GM12878 (cell line): ENCODE measurements around the gene DHX16. TPM values are rescaled to one million over a fixed set of nuclear protein-coding genes. Genes with fewer than 3 reads are reported as not detected.

ENCODE experiments used
- ATF7 ChIP-seq: fragments of 450-650 bp; IDR thresholded peaks from 2 replicates; pipeline ENCODE4 v1.6.1; 2016; ENCODE audit warnings: low read depth, mild to moderate bottlenecking
- CHD1 ChIP-seq: IDR thresholded peaks from 2 replicates; pipeline ENCODE4 v1.6.1; 2012; ENCODE audit warnings: low read depth, low read length, improper control_type of control experiment
- CHD2 ChIP-seq: IDR thresholded peaks from 2 replicates; pipeline ENCODE4 v1.6.1; 2011; ENCODE audit warnings: low read depth, low read length, improper control_type of control experiment, borderline replicate concordance
- CREM ChIP-seq: IDR thresholded peaks from 2 replicates; pipeline ENCODE4 v1.6.1; 2014; ENCODE audit warnings: antibody characterized with exemption, low read depth
- E2F4 ChIP-seq: IDR thresholded peaks from 2 replicates; pipeline ENCODE4 v1.6.1; 2012; ENCODE audit warnings: low read depth, low read length, improper control_type of control experiment
- EED ChIP-seq: sonication (generic); IDR thresholded peaks from 2 replicates; pipeline ENCODE4 v1.6.1; 2016; ENCODE audit warnings: antibody characterized with exemption, low read depth
- HDAC6 ChIP-seq: fragments of 200-600 bp; sonication (generic); IDR thresholded peaks from one replicate; pipeline ENCODE4 v1.8.0; 2017; ENCODE audit warnings: antibody characterized with exemption; ENCODE audit not compliant: unreplicated experiment
- HDGF ChIP-seq: fragments of 450-650 bp; IDR thresholded peaks from 2 replicates; pipeline ENCODE4 v1.6.1; 2016; ENCODE audit warnings: antibody characterized with exemption
- IKZF2 ChIP-seq, 2 experiments: fragments of 450-650 bp; IDR thresholded peaks; 2 replicates each; pipeline ENCODE4 v1.6.1; 2017; ENCODE audit warnings: mild to moderate bottlenecking in 2 of 2, moderate library complexity in 2 of 2
- IRF3 ChIP-seq: fragments of 450-650 bp; IDR thresholded peaks from 2 replicates; pipeline ENCODE4 v1.6.1; 2014; ENCODE audit warnings: mild to moderate bottlenecking
- MXI1 ChIP-seq: fragments of 150-350 bp; IDR thresholded peaks from 2 replicates; pipeline ENCODE4 v1.6.1; 2011; ENCODE audit warnings: low read depth, mild to moderate bottlenecking, inconsistent platforms, low read length, improper control_type of control experiment
- MYB ChIP-seq: fragments of 150-350 bp; IDR thresholded peaks from 2 replicates; pipeline ENCODE4 v1.6.1; 2014; ENCODE audit warnings: mild to moderate bottlenecking, low read depth, low read length, borderline replicate concordance
- NFYB ChIP-seq: IDR thresholded peaks from 2 replicates; pipeline ENCODE4 v1.6.1; 2011; ENCODE audit warnings: low read depth, mild to moderate bottlenecking, low read length, improper control_type of control experiment, moderate library complexity; ENCODE audit not compliant: insufficient read depth
- NKRF ChIP-seq: fragments of 450-650 bp; conservative IDR thresholded peaks from 2 replicates; pipeline ENCODE4 v1.6.1; 2017; ENCODE audit warnings: mild to moderate bottlenecking, moderate library complexity
- PBX3 ChIP-seq: IDR thresholded peaks from 2 replicates; pipeline ENCODE4 v1.6.1; 2011; ENCODE audit warnings: mild to moderate bottlenecking, low read depth, low read length, moderate library complexity; ENCODE audit not compliant: insufficient replicate concordance
- PML ChIP-seq: IDR thresholded peaks from 2 replicates; pipeline ENCODE4 v1.6.1; 2012; ENCODE audit warnings: low read length, inconsistent platforms
- POLR2AphosphoS5 ChIP-seq: IDR thresholded peaks from 2 replicates; pipeline ENCODE4 v1.6.1; 2011; ENCODE audit warnings: mild to moderate bottlenecking, low read length, inconsistent platforms
- RB1 ChIP-seq: fragments of 450-650 bp; formaldehyde crosslinking; IDR thresholded peaks from 2 replicates; pipeline ENCODE4 v1.6.1; 2017; ENCODE audit warnings: mild to moderate bottlenecking, borderline replicate concordance
- RELA ChIP-seq: fragments of 450-650 bp; IDR thresholded peaks from 2 replicates; pipeline ENCODE4 v1.8.0; 2014; ENCODE audit warnings: borderline replicate concordance; ENCODE audit not compliant: partially characterized antibody
- SREBF1 ChIP-seq: IDR thresholded peaks from 2 replicates; pipeline ENCODE4 v1.6.1; 2012; ENCODE audit warnings: mild to moderate bottlenecking, low read length
- STAT3 ChIP-seq: IDR thresholded peaks from 2 replicates; pipeline ENCODE4 v1.6.1; 2011; ENCODE audit warnings: low read depth, low read length, improper control_type of control experiment
- YY1 ChIP-seq: IDR thresholded peaks from 2 replicates; pipeline ENCODE4 v1.6.1; 2011; ENCODE audit warnings: low read depth, mild to moderate bottlenecking, low read length
- ZBTB33 ChIP-seq: fragments of 450-650 bp; IDR thresholded peaks from 2 replicates; pipeline ENCODE4 v1.6.1; 2017; ENCODE audit warnings: mild to moderate bottlenecking
- polyA plus RNA-seq, 11 experiments: library from polyadenylated mRNA; depleted of rRNA in 4 of 11; unstranded in 6 of 11; stranded (reverse) in 5 of 11; fragments of >200 nt; fragmentation: Nextera tagmentation in 4 of 11; fragmentation: Illumina TruSeq in 1 of 11; extraction: Ambion mirVana in 4 of 11; extraction: Trizol in 1 of 11; gene quantifications; 1 replicate in 1 of 11; 2 replicates in 10 of 11; pipeline versions ENCODE4 v1.2.1 to v1.2.3, GENCODE V29; 2011 to 2016; ENCODE audit warnings: inconsistent platforms in 2 of 11, missing spikeins in 2 of 11, low read depth in 1 of 11
- total RNA-seq, 4 experiments: library from RNA; depleted of rRNA in 3 of 4; stranded (reverse); fragments of >200 nt in 3 of 4; fragmentation: Illumina TruSeq in 1 of 4; extraction: Trizol in 1 of 4; gene quantifications; 2 replicates each; pipeline versions ENCODE4 v1.2.1 to v1.2.3, GENCODE V29; 2013 to 2021

The DHX16 gene
- total and polyA plus RNA-seq, 10 of the 15 experiments (the other 5 are each of a cell fraction or from before 2014, with no cell fraction given) = 10.1 to 41.4 (median 38.3) TPM

GRCh38 chr6:30690403-30691207 lies 17.8 kb upstream of the DHX16 start, which contains the start of gene NRM (continued):
- TF ChIP-seq ZBTB33 (no peak), PML (no peak), IKZF2 (IDR thresholded peaks at IDR 0.05) (peak; percentile 96 to 97), ATF7 (peak; percentile 35; the same call in 1 of the 2 replicates), EED (peak; percentile 91), CHD2 (peak; percentile 17; the same call in 1 of the 2 replicates), CHD1 (no peak), E2F4 (no peak), IRF3 (0 out of 2 replicates have a peak, but pooled peaks have one; percentile 28), PBX3 (no peak), MXI1 (peak; percentile 42), CREM (no peak), YY1 (peak; percentile 77), MYB (no peak), HDGF (peak; percentile 69; the same call in 1 of the 2 replicates), RB1 (peak; percentile 8; the same call in 1 of the 2 replicates), HDAC6 (no peak), RELA (peak; percentile 20), SREBF1 (no peak), STAT3 (no peak), NKRF (0 out of 2 replicates have a peak, but pooled peaks have one; percentile 50), POLR2AphosphoS5 (peak; percentile 47; the same call in 1 of the 2 replicates), NFYB (no peak)
